NCI-H226 (cell line): ENCODE results near the gene RHBDF1.

Source experiments
- DNase-seq: peaks from one replicate; pipeline ENCODE4 v3.0.0-alpha.2; 2015

The RHBDF1 gene

GRCh38 chr16:92431-93339 lies 20.3 kb upstream of the RHBDF1 start:
- no peak for DNase-seq

GRCh38 chr16:91484-91883 lies 19.1 kb upstream of the RHBDF1 start:
- DNase-seq, result no peak

GRCh38 chr16:89391-90302 lies 17.2 kb upstream of the RHBDF1 start:
- no peak for DNase-seq

- no peak for DNase-seq
Observed at GRCh38 chr16:88613-89012, 16.2 kb upstream of the RHBDF1 start.

GRCh38 chr16:86483-86952 lies 14.1 kb upstream of the RHBDF1 start:
- no peak for DNase-seq

- no peak for DNase-seq
Observed at GRCh38 chr16:85865-86264, 13.4 kb upstream of the RHBDF1 start.

GRCh38 chr16:85407-85782 lies 13.0 kb upstream of the RHBDF1 start:
- DNase-seq, result no peak

- DNase-seq, result peak; percentile 92
Observed at GRCh38 chr16:84718-85406, 12.4 kb upstream of the RHBDF1 start.

- DNase-seq, result no peak
Observed at GRCh38 chr16:83781-84615, 11.6 kb upstream of the RHBDF1 start.

GRCh38 chr16:83060-83603 lies 10.7 kb upstream of the RHBDF1 start:
- no peak for DNase-seq

GRCh38 chr16:79151-80054 lies 7.0 kb upstream of the RHBDF1 start:
- no peak for DNase-seq

- no peak for DNase-seq
Observed at GRCh38 chr16:78444-79150, 6.2 kb upstream of the RHBDF1 start.

GRCh38 chr16:77807-78443 lies 5.5 kb upstream of the RHBDF1 start, which contains the start of gene MPG:
Gene MPG, plus strand, starts transcription at chr16:78225. Its CDS starts 85 bp downstream, at chr16:78310.
- peak; percentile 73 for DNase-seq

- peak; percentile 65 for DNase-seq
Observed at GRCh38 chr16:77273-77806, 4.9 kb upstream of the RHBDF1 start.

GRCh38 chr16:76535-77272 lies 4.3 kb upstream of the RHBDF1 start:
- peak; percentile 73 for DNase-seq

GRCh38 chr16:75580-76501 lies 3.4 kb upstream of the RHBDF1 start:
- DNase-seq, result peak; percentile 76

- DNase-seq, result no peak
Observed at GRCh38 chr16:74747-75334, 2.4 kb upstream of the RHBDF1 start.
